ENCODE results near the gene GRM8. TPM values are rescaled to one million over a fixed set of nuclear protein-coding genes. Genes with fewer than 3 reads are reported as not detected.

The GRM8 gene
- total and polyA plus RNA-seq, 2 experiments from 2014 or later: 0.92 to 1.3 TPM

- Histone ChIP-seq H3K27me3 (no peaks in the 10 kb centered on the region), H3K27ac (no peak overlapping the region), H3K4me1 (ENCODE audit: low read depth) (peaks cover 6% of the 10 kb centered on the region), H3K36me3 (no peaks in the 10 kb centered on the region), H3K4me3 (no peak overlapping the region), H3K9me3 (ENCODE audit: low read depth) (no peaks in the 10 kb centered on the region)
- DNase-seq (ENCODE audit: low read depth in 1 of 2, low spot score in 1 of 2): no peak
- TF ChIP-seq CTCF (IDR thresholded peaks at IDR 0.05; ENCODE audit: low read depth, low read length): no peak
These were observed 448.1 kb downstream of the GRM8 start for GRCh38 chr7:126804604-126805003.

GRCh38 chr7:126803990-126804389, 448.8 kb downstream of the GRM8 start:
- peak in 1 of 2 donors; percentile 9 for DNase-seq (ENCODE audit: low read depth in 1 of 2, low spot score in 1 of 2)
- Histone ChIP-seq H3K36me3 (no peaks in the 10 kb centered on the region), H3K27me3 (no peaks in the 10 kb centered on the region), H3K27ac (no peak overlapping the region), H3K4me1 (ENCODE audit: low read depth) (peaks cover 6% of the 10 kb centered on the region), H3K9me3 (ENCODE audit: low read depth) (no peaks in the 10 kb centered on the region), H3K4me3 (no peak overlapping the region)
- no peak for TF ChIP-seq CTCF (IDR thresholded peaks at IDR 0.05; ENCODE audit: low read depth, low read length)

GRCh38 chr7:126803060-126803665, 449.6 kb downstream of the GRM8 start:
- TF ChIP-seq CTCF (IDR thresholded peaks at IDR 0.05; ENCODE audit: low read depth, low read length): peak; percentile 65
- H3K36me3 ChIP-seq: no peaks in the 10 kb centered on the region
- DNase-seq (ENCODE audit: low read depth in 1 of 2, low spot score in 1 of 2): peak; percentile 76 to 83
- no peak overlapping the region for H3K27ac ChIP-seq
- no peak overlapping the region for H3K4me3 ChIP-seq
- peaks cover 6% of the 10 kb centered on the region for H3K4me1 ChIP-seq (ENCODE audit: low read depth)
- no peaks in the 10 kb centered on the region for H3K27me3 ChIP-seq
- H3K9me3 ChIP-seq (ENCODE audit: low read depth): no peaks in the 10 kb centered on the region

GRCh38 chr7:126801733-126802132, 451.0 kb downstream of the GRM8 start:
- Histone ChIP-seq H3K4me3 (no peak overlapping the region), H3K27me3 (no peaks in the 10 kb centered on the region), H3K9me3 (ENCODE audit: low read depth) (no peaks in the 10 kb centered on the region), H3K4me1 (ENCODE audit: low read depth) (peaks cover 6% of the 10 kb centered on the region), H3K27ac (no peak overlapping the region), H3K36me3 (no peaks in the 10 kb centered on the region)
- no peak for TF ChIP-seq CTCF (IDR thresholded peaks at IDR 0.05; ENCODE audit: low read depth, low read length)
- no peak for DNase-seq (ENCODE audit: low read depth in 1 of 2, low spot score in 1 of 2)

GRCh38 chr7:126799541-126799940, 453.2 kb downstream of the GRM8 start:
- H3K9me3 ChIP-seq (ENCODE audit: low read depth): no peaks in the 10 kb centered on the region
- no peak overlapping the region for H3K4me3 ChIP-seq
- H3K36me3 ChIP-seq: no peaks in the 10 kb centered on the region
- DNase-seq (ENCODE audit: low read depth in 1 of 2, low spot score in 1 of 2): no peak
- no peaks in the 10 kb centered on the region for H3K27me3 ChIP-seq
- peaks cover 6% of the 10 kb centered on the region for H3K4me1 ChIP-seq (ENCODE audit: low read depth)
- no peak overlapping the region for H3K27ac ChIP-seq
- TF ChIP-seq CTCF (IDR thresholded peaks at IDR 0.05; ENCODE audit: low read depth, low read length): no peak
